Activated B cell treated with CpG ODN at 0.5 μM for 24 hours (primary cell): Measurements from ENCODE around the gene FAM217A. TPM values are rescaled to one million over a fixed set of nuclear protein-coding genes. Genes with fewer than 3 reads are reported as not detected.
"Not testable (repeated sequence)": the region's sequence is repeated elsewhere in the genome, so short reads cannot be mapped to it uniquely, and the experiment has no call there.

Source experiments
- ATAC-seq: fragments of 200-7000 bp; cut with Tn5 transposase; one replicate; pipeline ENCODE4 v1.10.0; 2021; ENCODE audit warnings: low read depth, mild to moderate bottlenecking, moderate library complexity
- CTCF ChIA-PET: fragments of 350-600 bp; sonication (Branson Sonifier 250); formaldehyde crosslinking; loops from one replicate; lab custom pipeline; 2021; ENCODE audit warnings: antibody characterized with exemption; lab: Charles Lee
- POLR2A ChIA-PET: fragments of 350-600 bp; sonication (Branson Sonifier 250); formaldehyde crosslinking; loops from one replicate; lab custom pipeline; 2021; ENCODE audit warnings: antibody characterized with exemption; lab: Charles Lee
- DNase-seq: peaks from one replicate; pipeline ENCODE4 v3.0.0; 2022
- H3K27ac Mint-ChIP-seq: one replicate; pipeline ENCODE4 v1.8.0; 2020; ENCODE audit warnings: mixed read lengths
- H3K27me3 Mint-ChIP-seq: one replicate; pipeline ENCODE4 v1.8.0; 2021; ENCODE audit warnings: mixed read lengths
- H3K36me3 Mint-ChIP-seq: one replicate; pipeline ENCODE4 v1.8.0; 2021; ENCODE audit warnings: low read depth, mixed read lengths
- H3K4me1 Mint-ChIP-seq: one replicate; pipeline ENCODE4 v1.8.0; 2021; ENCODE audit warnings: mixed read lengths
- H3K4me3 Mint-ChIP-seq: one replicate; pipeline ENCODE4 v1.8.0; 2020; ENCODE audit warnings: mild to moderate bottlenecking, mixed read lengths
- H3K9me3 Mint-ChIP-seq: one replicate; pipeline ENCODE4 v1.8.0; 2020; ENCODE audit warnings: mixed read lengths
- CTCF ChIP-seq: fragments of 200-600 bp; IDR thresholded peaks from one replicate; pipeline ENCODE4 v1.8.0; 2022; ENCODE audit warnings: antibody characterized with exemption, mild to moderate bottlenecking
- intact Hi-C: fragments of 100-400 bp; cut with micrococcal nuclease; formaldehyde crosslinking; loops from one replicate; pipeline ENCODE4 v1.15.1; 2024
- total RNA-seq: library from RNA; stranded (reverse); gene quantifications from 2 replicates; pipeline ENCODE4 v1.2.3, GENCODE V29; 2022

Gene FAM217A
- total RNA-seq, 1 donor from 2014 or later, result not detected

- POLR2A ChIA-PET, result no interaction called here
- Mint-ChIP-seq H3K9me3 (no peaks in the 10 kb centered on the region), H3K36me3 (no peaks in the 10 kb centered on the region), H3K4me1 (no peaks in the 10 kb centered on the region), H3K4me3 (no peak overlapping the region), H3K27me3 (peaks cover 6% of the 10 kb centered on the region), H3K27ac (no peak overlapping the region)
- CTCF ChIA-PET, result no interaction called here
- TF ChIP-seq CTCF, result no peak
- DNase-seq, result no peak
- intact Hi-C loops, result no loop called here
- ATAC-seq, result no peak
Measured at GRCh38 chr6:4101298-4101697, 22.4 kb upstream of the FAM217A start.

- no peak for TF ChIP-seq CTCF
- CTCF ChIA-PET, result no interaction called here
- no peak for ATAC-seq
- no peak for DNase-seq
- Mint-ChIP-seq H3K27me3 (peaks cover 6% of the 10 kb centered on the region), H3K4me3 (no peak overlapping the region), H3K27ac (no peak overlapping the region), H3K36me3 (no peaks in the 10 kb centered on the region), H3K9me3 (no peaks in the 10 kb centered on the region), H3K4me1 (no peaks in the 10 kb centered on the region)
- intact Hi-C loops, result no loop called here
- POLR2A ChIA-PET, result no interaction called here
Measured at GRCh38 chr6:4100655-4101054, 21.7 kb upstream of the FAM217A start.

- no peak for TF ChIP-seq CTCF
- ATAC-seq (no peak), DNase-seq (no peak)
- Mint-ChIP-seq H3K9me3 (no peaks in the 10 kb centered on the region), H3K27ac (no peak overlapping the region), H3K4me1 (no peaks in the 10 kb centered on the region), H3K4me3 (no peak overlapping the region), H3K27me3 (no peaks in the 10 kb centered on the region), H3K36me3 (no peaks in the 10 kb centered on the region)
- intact Hi-C loops, result no loop called here
- CTCF ChIA-PET, result no interaction called here
- POLR2A ChIA-PET, result no interaction called here
Measured at GRCh38 chr6:4093288-4093687, 14.4 kb upstream of the FAM217A start.

- ATAC-seq, result no peak
- Mint-ChIP-seq H3K27ac (no peak overlapping the region), H3K4me3 (no peak overlapping the region), H3K9me3 (no peaks in the 10 kb centered on the region), H3K4me1 (no peaks in the 10 kb centered on the region), H3K27me3 (no peaks in the 10 kb centered on the region), H3K36me3 (no peaks in the 10 kb centered on the region)
- ChIA-PET CTCF (interaction anchor here (0.5 kb wide), 1 partner anchor 361 kb away, joined by 3 read pairs; no protein-coding TSS in a partner anchor), POLR2A (no interaction called here)
- TF ChIP-seq CTCF, result no peak
- intact Hi-C loops, result no loop called here
- no peak for DNase-seq
Measured at GRCh38 chr6:4091941-4092340, 13.0 kb upstream of the FAM217A start.

- ATAC-seq, DNase-seq, H3K27me3 Mint-ChIP-seq, CTCF ChIA-PET, H3K4me3 Mint-ChIP-seq, H3K4me1 Mint-ChIP-seq, H3K9me3 Mint-ChIP-seq, intact Hi-C loops, H3K36me3 Mint-ChIP-seq, H3K27ac Mint-ChIP-seq, POLR2A ChIA-PET: not testable (repeated sequence)
Measured at GRCh38 chr6:4090043-4090442, 11.1 kb upstream of the FAM217A start.

- Mint-ChIP-seq H3K4me1 (no peaks in the 10 kb centered on the region), H3K27ac (no peak overlapping the region), H3K36me3 (no peaks in the 10 kb centered on the region), H3K4me3 (no peak overlapping the region), H3K9me3 (no peaks in the 10 kb centered on the region), H3K27me3 (peaks cover 2% of the 10 kb centered on the region)
- ATAC-seq (no peak), DNase-seq (no peak)
- intact Hi-C loops, result no loop called here
- TF ChIP-seq CTCF, result no peak
- ChIA-PET CTCF (no interaction called here), POLR2A (no interaction called here)
Measured at GRCh38 chr6:4088704-4089103, 9.8 kb upstream of the FAM217A start.
